Glutamatergic neuron (in vitro differentiated cells): ENCODE measurements around the gene HMG20B. TPM values are rescaled to one million over a fixed set of nuclear protein-coding genes. Genes with fewer than 3 reads are reported as not detected.

Experiments
- DNase-seq: peaks from one replicate; pipeline ENCODE4 v3.0.0; 2022
- H3K27ac Mint-ChIP-seq: one replicate; pipeline ENCODE4 v1.8.0; 2020; ENCODE audit warnings: mild to moderate bottlenecking, mixed read lengths, inconsistent platforms; ENCODE audit not compliant: unreplicated experiment
- H3K27me3 Mint-ChIP-seq: one replicate; pipeline ENCODE4 v1.8.0; 2020; ENCODE audit warnings: mild to moderate bottlenecking, moderate library complexity, mixed read lengths, inconsistent platforms; ENCODE audit not compliant: unreplicated experiment
- H3K36me3 Mint-ChIP-seq: one replicate; pipeline ENCODE4 v1.8.0; 2020; ENCODE audit warnings: mild to moderate bottlenecking, mixed read lengths, inconsistent platforms; ENCODE audit not compliant: unreplicated experiment
- H3K4me1 Mint-ChIP-seq: one replicate; pipeline ENCODE4 v1.8.0; 2020; ENCODE audit warnings: mild to moderate bottlenecking, low read depth, mixed read lengths, inconsistent platforms; ENCODE audit not compliant: unreplicated experiment
- H3K4me3 Mint-ChIP-seq: one replicate; pipeline ENCODE4 v1.8.0; 2020; ENCODE audit warnings: mild to moderate bottlenecking, mixed read lengths, inconsistent platforms; ENCODE audit not compliant: unreplicated experiment
- H3K9me3 Mint-ChIP-seq: one replicate; pipeline ENCODE4 v1.8.0; 2020; ENCODE audit warnings: mild to moderate bottlenecking, moderate library complexity, mixed read lengths, inconsistent platforms; ENCODE audit not compliant: unreplicated experiment
- CTCF ChIP-seq: fragments of 200-600 bp; sonication (generic); IDR thresholded peaks from one replicate; pipeline ENCODE4 v1.5.0; 2021; ENCODE audit not compliant: partially characterized antibody, unreplicated experiment
- total RNA-seq: library from RNA; stranded (reverse); fragmentation: NEBNext Ultra II Directional; extraction: Animal tissue kit (Norgen Biotek cat#: 25700); gene quantifications from one replicate; pipeline ENCODE4 v1.2.1, GENCODE V29; 2021; ENCODE audit not compliant: unreplicated experiment

The HMG20B gene
- total RNA-seq, 1 donor from 2014 or later, result 55.3 TPM

- no peaks in the 10 kb centered on the region for H3K4me1 Mint-ChIP-seq
- DNase-seq, result no peak
- no peak within 1 kb of the TSS for H3K4me3 Mint-ChIP-seq
- no peak for TF ChIP-seq CTCF
- H3K27ac Mint-ChIP-seq, result no peak within 1 kb of the TSS
- no peaks in the 10 kb centered on the region for H3K36me3 Mint-ChIP-seq
- H3K9me3 Mint-ChIP-seq, result no peaks in the 10 kb centered on the region
- peaks cover 5% of the 10 kb centered on the region for H3K27me3 Mint-ChIP-seq
Measured at GRCh38 chr19:3585301-3586126, 12.8 kb downstream of the HMG20B start, which contains the start of gene GIPC3. Gene GIPC3, plus strand, starts transcription at chr19:3585478. Its CDS starts 120 bp downstream, at chr19:3585598.

GRCh38 chr19:3586127-3586626 lies 13.4 kb downstream of the HMG20B start:
- Mint-ChIP-seq H3K4me3 (no peak overlapping the region), H3K27ac (no peak overlapping the region), H3K9me3 (no peaks in the 10 kb centered on the region), H3K36me3 (no peaks in the 10 kb centered on the region), H3K27me3 (peaks cover 5% of the 10 kb centered on the region), H3K4me1 (no peaks in the 10 kb centered on the region)
- TF ChIP-seq CTCF, result peak; percentile 75
- peak; percentile 48 for DNase-seq

- no peak for DNase-seq
- Mint-ChIP-seq H3K27ac (no peak overlapping the region), H3K27me3 (peaks cover 5% of the 10 kb centered on the region), H3K9me3 (peaks cover 4% of the 10 kb centered on the region), H3K4me3 (no peak overlapping the region), H3K4me1 (no peaks in the 10 kb centered on the region), H3K36me3 (no peaks in the 10 kb centered on the region)
- no peak for TF ChIP-seq CTCF
Measured at GRCh38 chr19:3586707-3587346, 14.1 kb downstream of the HMG20B start.

- Mint-ChIP-seq H3K27ac (no peak overlapping the region), H3K36me3 (no peaks in the 10 kb centered on the region), H3K27me3 (peaks cover 7% of the 10 kb centered on the region), H3K9me3 (peaks cover 4% of the 10 kb centered on the region), H3K4me3 (no peak overlapping the region), H3K4me1 (no peaks in the 10 kb centered on the region)
- no peak for DNase-seq
- TF ChIP-seq CTCF, result no peak
Measured at GRCh38 chr19:3589439-3589838, 16.7 kb downstream of the HMG20B start.

- peaks cover 4% of the 10 kb centered on the region for H3K9me3 Mint-ChIP-seq
- H3K27me3 Mint-ChIP-seq, result peaks cover 7% of the 10 kb centered on the region
- no peak for TF ChIP-seq CTCF
- no peak overlapping the region for H3K27ac Mint-ChIP-seq
- no peak for DNase-seq
- no peaks in the 10 kb centered on the region for H3K4me1 Mint-ChIP-seq
- no peaks in the 10 kb centered on the region for H3K36me3 Mint-ChIP-seq
- H3K4me3 Mint-ChIP-seq, result no peak overlapping the region
Measured at GRCh38 chr19:3589949-3590348, 17.2 kb downstream of the HMG20B start.
